Transverse colon (tissue), 4 donors: ENCODE results near the gene C4BPA. TPM values are rescaled to one million over a fixed set of nuclear protein-coding genes. Genes with fewer than 3 reads are reported as not detected.

Source experiments
- DNase-seq: peaks from one replicate; pipeline ENCODE4 v3.0.0-alpha.2; 2019
- H3K27ac ChIP-seq, 4 donors: fragments of 200-600 bp; sonication (generic); 2 replicates each; pipeline ENCODE4 v1.5.1; 2016 to 2018; ENCODE audit warnings: inconsistent platforms in 4 of 4
- H3K27me3 ChIP-seq: fragments of 200-600 bp; sonication (generic); 2 replicates; pipeline ENCODE4 v1.5.1; 2017; ENCODE audit warnings: inconsistent platforms
- H3K36me3 ChIP-seq, 4 donors: fragments of 200-600 bp; sonication (generic); 2 replicates each; pipeline ENCODE4 v1.5.1; 2017 to 2019; ENCODE audit warnings: inconsistent platforms in 4 of 4
- H3K4me1 ChIP-seq, 4 donors: fragments of 200-600 bp; sonication (generic); 2 replicates each; pipeline ENCODE4 v1.5.1; 2017 to 2020; ENCODE audit warnings: inconsistent platforms in 4 of 4
- H3K4me3 ChIP-seq, 4 donors: fragments of 200-600 bp; sonication (generic); 1 replicate in 1 of 4; 2 replicates in 3 of 4; pipeline versions ENCODE4 v1.5.1 to v1.6.1; 2017 to 2019; ENCODE audit warnings: inconsistent platforms in 4 of 4
- H3K9me3 ChIP-seq, 2 donors: fragments of 200-600 bp; sonication (generic); 2 replicates each; pipeline ENCODE4 v1.5.1; 2017 to 2019; ENCODE audit warnings: inconsistent platforms in 2 of 2
- CTCF ChIP-seq, 5 experiments: fragments of 200-600 bp in 3 of 5; fragments of 450-650 bp in 2 of 5; sonication (generic) in 3 of 5; IDR thresholded peaks; 1 replicate in 2 of 5; 2 replicates in 3 of 5; pipeline ENCODE4 v1.5.1; 2016 to 2017; ENCODE audit warnings: antibody characterized with exemption in 5 of 5, inconsistent platforms in 3 of 5, mild to moderate bottlenecking in 2 of 5, moderate library complexity in 1 of 5
- EP300 ChIP-seq: sonication (generic); formaldehyde crosslinking; IDR thresholded peaks from one replicate; pipeline ENCODE4 v1.6.1; 2017; ENCODE audit warnings: antibody characterized with exemption, low read depth
- POLR2A ChIP-seq: fragments of 450-650 bp; IDR thresholded peaks from one replicate; pipeline ENCODE4 v1.6.1; 2016; ENCODE audit warnings: antibody characterized with exemption, mild to moderate bottlenecking, moderate library complexity
- POLR2AphosphoS5 ChIP-seq, 3 donors: sonication (generic); formaldehyde crosslinking; IDR thresholded peaks; one replicate each; pipeline ENCODE4 v1.6.1; 2016; ENCODE audit warnings: antibody characterized with exemption in 3 of 3
- WGBS, 2 donors: methylation state at CpG; one replicate each; pipeline ENCODE4 v1.1.5; 2018; ENCODE audit warnings: low coverage in 1 of 2; 5-methylcytosine and 5-hydroxymethylcytosine counted together
- in situ Hi-C, 4 donors: fragments of 200-750 bp; cut with MboI; loops; one replicate each; pipeline versions ENCODE4 v1.15.0 to v1.15.1; 2017; ENCODE audit warnings: low sequenced_read_pairs in 3 of 4, low pct_ligation_motif_present in 1 of 4, low pct_unique_long_range_greater_than_20kb in 1 of 4
- intact Hi-C: fragments of 100-400 bp; cut with DNase I; formaldehyde crosslinking; loops from one replicate; pipeline ENCODE4 v1.15.1; 2023; ENCODE audit warnings: low total_unique reads
- total RNA-seq, 4 donors: library from RNA; depleted of rRNA; stranded (reverse); fragments of >200 nt; gene quantifications; one replicate each; pipeline ENCODE4 v1.1.0, GENCODE V29; 2016

Gene C4BPA
- total RNA-seq, 4 donors from 2014 or later = 2.2 to 4.4 (median 2.5) TPM; not detected in 1

DNA sequence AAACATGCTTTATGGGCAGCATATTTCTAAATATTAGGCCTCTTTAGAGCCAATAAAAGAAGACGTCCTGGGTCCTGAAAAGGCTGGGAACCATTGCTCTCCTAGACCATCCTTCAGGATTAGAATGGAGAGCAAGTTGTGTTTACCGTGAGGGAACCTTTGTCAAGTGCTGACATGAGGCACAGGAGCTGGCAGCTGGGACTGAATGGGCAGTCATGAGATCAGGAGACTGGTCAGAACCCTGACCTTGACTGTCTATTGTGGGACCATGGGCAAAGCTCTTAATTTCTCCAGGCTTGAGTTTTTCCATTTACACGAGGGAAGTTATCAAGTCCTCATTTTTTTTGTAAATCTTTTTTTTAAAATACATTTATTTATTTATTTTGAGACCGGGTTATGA is 45.8 kb upstream of the C4BPA start:
- DNase-seq = no peak
- Histone ChIP-seq H3K4me3 (no peak overlapping the region), H3K36me3 (peaks cover 0 to 35% (median 13%) of the 10 kb centered on the region in 4 donors), H3K9me3 (no peaks in the 10 kb centered on the region), H3K27me3 (no peaks in the 10 kb centered on the region), H3K4me1 (peaks cover 0 to 44% (median 14%) of the 10 kb centered on the region in 4 donors), H3K27ac (no peak overlapping the region)
- in situ Hi-C loops (no loop called here), intact Hi-C loops (no loop called here)
- no peak for TF ChIP-seq POLR2AphosphoS5 (IDR thresholded peaks at IDR 0.05)
- TF ChIP-seq CTCF (IDR thresholded peaks at IDR 0.05) = no peak
- TF ChIP-seq EP300 = no peak
- TF ChIP-seq POLR2A = no peak
- 83 to 90% methylated on average over 3 to 4 of the region's 4 CpGs for WGBS, 2 donors

- intact Hi-C loops (no loop called here), in situ Hi-C loops (no loop called here)
- Histone ChIP-seq H3K9me3 (no peaks in the 10 kb centered on the region), H3K27ac (peak overlapping the region in 1 of 4 donors; percentile 22), H3K4me3 (no peak overlapping the region), H3K4me1 (peaks cover 0 to 38% (median 15%) of the 10 kb centered on the region in 4 donors), H3K36me3 (peaks cover 0 to 35% (median 13%) of the 10 kb centered on the region in 4 donors), H3K27me3 (no peaks in the 10 kb centered on the region)
- 79 to 91% methylated on average over 5 to 6 of the region's 6 CpGs for WGBS, 2 donors
- no peak for DNase-seq
- TF ChIP-seq EP300 (no peak), POLR2AphosphoS5 (IDR thresholded peaks at IDR 0.05) (no peak), CTCF (IDR thresholded peaks at IDR 0.05) (no peak), POLR2A (no peak)
These were observed 44.9 kb upstream of the C4BPA start for GRCh38 chr1:207058878-207059867.

GRCh38 chr1:207059881-207060280 is 44.2 kb upstream of the C4BPA start:
- no peak for DNase-seq
- TF ChIP-seq POLR2AphosphoS5 (IDR thresholded peaks at IDR 0.05) = no peak
- no peak for TF ChIP-seq EP300
- TF ChIP-seq CTCF (IDR thresholded peaks at IDR 0.05) = no peak
- TF ChIP-seq POLR2A = no peak
- peaks cover 0 to 35% (median 13%) of the 10 kb centered on the region in 4 donors for H3K36me3 ChIP-seq
- intact Hi-C loops = no loop called here
- H3K27me3 ChIP-seq = no peaks in the 10 kb centered on the region
- no peak overlapping the region for H3K27ac ChIP-seq
- 79 to 86% methylated on average over 1 to 4 of the region's 4 CpGs for WGBS, 2 donors
- H3K9me3 ChIP-seq = no peaks in the 10 kb centered on the region
- in situ Hi-C loops = no loop called here
- H3K4me1 ChIP-seq = peaks cover 0 to 38% (median 16%) of the 10 kb centered on the region in 4 donors
- H3K4me3 ChIP-seq = no peak overlapping the region

DNA sequence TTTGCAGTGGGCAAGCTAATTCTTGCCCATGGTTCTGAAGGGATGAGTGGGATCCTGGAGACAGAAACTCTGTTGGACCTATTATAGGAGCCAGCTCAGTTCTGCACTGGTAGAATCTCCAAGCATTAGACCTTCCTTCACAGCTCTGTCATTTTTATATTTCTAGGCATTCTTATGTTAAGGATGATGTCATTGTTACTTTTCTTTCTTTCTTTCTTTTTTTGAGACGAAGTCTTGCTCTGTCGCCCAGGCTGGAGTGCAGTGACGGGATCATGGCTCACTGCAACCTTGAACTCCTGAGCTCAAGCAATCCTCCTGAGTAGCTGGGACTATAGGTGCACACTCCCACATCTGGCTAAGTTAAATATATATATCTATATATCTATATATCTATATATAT is 43.4 kb upstream of the C4BPA start:
- Histone ChIP-seq H3K27me3 (no peaks in the 10 kb centered on the region), H3K36me3 (peaks cover 0 to 35% (median 13%) of the 10 kb centered on the region in 4 donors), H3K4me3 (no peak overlapping the region), H3K9me3 (no peaks in the 10 kb centered on the region), H3K27ac (no peak overlapping the region), H3K4me1 (peaks cover 0 to 38% (median 13%) of the 10 kb centered on the region in 4 donors)
- in situ Hi-C loops (no loop called here), intact Hi-C loops (no loop called here)
- TF ChIP-seq EP300 (no peak), POLR2A (no peak), CTCF (IDR thresholded peaks at IDR 0.05) (no peak)
- WGBS, 2 donors = 0 to 98% methylated on average over 1 to 3 of the region's 3 CpGs
- DNase-seq = no peak
